ENCODE measurements around the gene LYST.

Gene LYST

GRCh38 chr1:235659186-235659771 is 207.4 kb downstream of the LYST start:
- H3K4me3 ChIP-seq (ENCODE audit: control insufficient read depth, low read depth, low read length) = no peak overlapping the region
- TF ChIP-seq, protein P1, sequence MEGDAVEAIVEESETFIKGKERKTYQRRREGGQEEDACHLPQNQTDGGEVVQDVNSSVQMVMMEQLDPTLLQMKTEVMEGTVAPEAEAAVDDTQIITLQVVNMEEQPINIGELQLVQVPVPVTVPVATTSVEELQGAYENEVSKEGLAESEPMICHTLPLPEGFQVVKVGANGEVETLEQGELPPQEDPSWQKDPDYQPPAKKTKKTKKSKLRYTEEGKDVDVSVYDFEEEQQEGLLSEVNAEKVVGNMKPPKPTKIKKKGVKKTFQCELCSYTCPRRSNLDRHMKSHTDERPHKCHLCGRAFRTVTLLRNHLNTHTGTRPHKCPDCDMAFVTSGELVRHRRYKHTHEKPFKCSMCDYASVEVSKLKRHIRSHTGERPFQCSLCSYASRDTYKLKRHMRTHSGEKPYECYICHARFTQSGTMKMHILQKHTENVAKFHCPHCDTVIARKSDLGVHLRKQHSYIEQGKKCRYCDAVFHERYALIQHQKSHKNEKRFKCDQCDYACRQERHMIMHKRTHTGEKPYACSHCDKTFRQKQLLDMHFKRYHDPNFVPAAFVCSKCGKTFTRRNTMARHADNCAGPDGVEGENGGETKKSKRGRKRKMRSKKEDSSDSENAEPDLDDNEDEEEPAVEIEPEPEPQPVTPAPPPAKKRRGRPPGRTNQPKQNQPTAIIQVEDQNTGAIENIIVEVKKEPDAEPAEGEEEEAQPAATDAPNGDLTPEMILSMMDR (IDR thresholded peaks at IDR 0.05; ENCODE audit: control insufficient read depth, insufficient read depth, low read depth, low read length, missing control alignments) = no peak
- DNase-seq (ENCODE audit: low read depth) = no peak

DNA sequence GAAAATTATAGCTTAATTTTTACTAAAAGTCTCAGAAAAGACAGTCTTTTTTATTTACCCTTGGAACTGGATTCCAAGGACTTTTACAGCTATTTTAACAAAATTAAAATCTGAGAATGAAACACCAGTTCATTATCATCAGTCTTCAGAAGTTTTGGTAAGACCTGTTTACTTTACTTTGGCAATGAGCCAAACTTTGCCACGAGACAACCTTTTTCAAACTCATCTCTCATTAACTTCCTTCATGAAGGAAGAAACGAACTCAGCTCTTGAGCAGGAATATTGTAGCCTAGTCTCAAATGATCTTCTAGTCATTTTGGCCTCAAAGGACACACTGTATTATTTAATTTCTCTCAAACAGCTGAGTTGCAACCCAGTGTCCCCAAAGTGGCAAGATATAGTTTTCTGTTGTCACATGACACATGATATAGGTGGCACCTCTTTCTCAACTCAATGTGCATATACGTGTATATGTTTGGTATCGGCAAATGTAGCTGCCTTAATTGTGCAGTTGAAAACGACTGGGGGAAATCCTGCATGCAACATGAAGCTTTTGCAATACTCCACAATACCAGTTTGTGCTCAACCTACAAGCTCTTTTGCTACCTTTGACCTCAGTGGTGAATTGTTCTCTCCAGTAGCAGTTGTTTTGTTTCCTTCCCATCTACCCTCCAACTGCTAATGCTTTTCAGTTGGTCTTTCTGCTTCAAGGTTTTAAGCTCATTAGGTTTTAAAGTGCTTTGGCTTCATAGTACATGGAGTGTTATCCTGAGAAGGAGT is 208.8 kb downstream of the LYST start:
- DNase-seq (ENCODE audit: low read depth) = no peak
- H3K4me3 ChIP-seq (ENCODE audit: control insufficient read depth, low read depth, low read length) = no peak overlapping the region
- TF ChIP-seq, protein P1 (IDR thresholded peaks at IDR 0.05; ENCODE audit: control insufficient read depth, insufficient read depth, low read depth, low read length, missing control alignments) = no peak

GRCh38 chr1:235657269-235657668 is 209.4 kb downstream of the LYST start:
- DNase-seq (ENCODE audit: low read depth) = no peak
- TF ChIP-seq, protein P1 (IDR thresholded peaks at IDR 0.05; ENCODE audit: control insufficient read depth, insufficient read depth, low read depth, low read length, missing control alignments) = no peak
- H3K4me3 ChIP-seq (ENCODE audit: control insufficient read depth, low read depth, low read length) = no peak overlapping the region

GRCh38 chr1:235652364-235652763 is 214.3 kb downstream of the LYST start:
- TF ChIP-seq, protein P1 (IDR thresholded peaks at IDR 0.05; ENCODE audit: control insufficient read depth, insufficient read depth, low read depth, low read length, missing control alignments) = no peak
- no peak for DNase-seq (ENCODE audit: low read depth)
- H3K4me3 ChIP-seq (ENCODE audit: control insufficient read depth, low read depth, low read length) = no peak overlapping the region

DNA sequence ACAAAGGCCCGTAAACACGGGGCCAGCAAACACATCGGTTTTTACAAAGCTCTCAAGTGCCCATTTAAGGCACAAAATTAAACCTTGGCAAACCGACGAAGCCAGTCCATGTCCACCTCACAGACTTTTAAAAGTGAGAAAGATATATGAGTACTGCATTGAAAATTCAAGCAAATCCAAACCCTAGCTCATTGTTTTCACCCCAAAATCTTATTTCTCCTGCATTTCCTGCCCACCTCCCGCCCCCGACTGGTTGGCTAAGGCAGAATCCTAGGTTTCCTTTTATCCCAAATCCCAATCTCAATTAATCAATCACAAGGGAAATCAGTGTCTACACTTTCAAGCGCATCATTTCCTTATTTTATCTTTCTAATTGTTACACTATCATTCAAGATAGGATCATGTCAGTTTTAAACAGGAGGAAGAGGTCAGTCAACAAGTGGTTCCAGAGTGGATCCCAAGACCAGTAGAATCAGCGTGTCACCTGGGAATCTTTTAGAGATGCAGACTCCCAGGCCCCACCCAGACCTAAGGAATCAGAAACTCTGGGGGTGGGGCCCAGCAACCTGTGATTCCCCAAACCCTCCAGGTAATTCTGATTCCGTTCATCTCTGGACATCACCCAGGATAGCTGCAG is 215.4 kb downstream of the LYST start:
- DNase-seq (ENCODE audit: low read depth) = no peak
- TF ChIP-seq, protein P1 (IDR thresholded peaks at IDR 0.05; ENCODE audit: control insufficient read depth, insufficient read depth, low read depth, low read length, missing control alignments) = no peak
- H3K4me3 ChIP-seq (ENCODE audit: control insufficient read depth, low read depth, low read length) = no peak overlapping the region

- TF ChIP-seq, protein P1 (IDR thresholded peaks at IDR 0.05; ENCODE audit: control insufficient read depth, insufficient read depth, low read depth, low read length, missing control alignments) = no peak
- H3K4me3 ChIP-seq (ENCODE audit: control insufficient read depth, low read depth, low read length) = peak overlapping the region; percentile 24
- no peak for DNase-seq (ENCODE audit: low read depth)
Measured at GRCh38 chr1:235650341-235651169, 216.2 kb downstream of the LYST start.
